Activated T-cell treated with anti-CD3 and anti-CD28 coated beads for 48 hours (primary cell): Measurements from ENCODE around the gene YPEL5.

Source experiments
- DNase-seq: peaks from one replicate; pipeline ENCODE4 v3.0.0-alpha.2; 2020; ENCODE audit warnings: low read depth

The YPEL5 gene

DNA sequence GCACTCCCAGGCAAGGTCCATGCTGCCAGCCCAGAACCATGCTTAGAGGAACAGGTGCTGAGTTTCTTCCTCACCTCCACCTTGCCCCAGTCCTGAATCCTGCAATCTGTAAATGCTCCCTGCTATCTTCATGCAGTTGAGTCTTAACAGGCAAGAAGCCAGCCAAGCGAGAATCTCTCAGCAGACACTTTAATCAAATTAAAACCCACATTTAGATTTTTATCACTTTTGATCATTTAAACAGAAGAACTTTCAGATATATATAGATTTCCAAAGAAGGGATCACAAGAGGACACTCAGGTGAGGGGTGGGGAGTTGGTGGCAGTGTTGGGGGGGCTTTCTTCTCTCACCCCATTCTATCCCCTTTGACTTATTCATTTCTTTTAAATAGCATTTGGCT, 58.6 kb downstream of the YPEL5 start:
- DNase-seq: no peak

DNA sequence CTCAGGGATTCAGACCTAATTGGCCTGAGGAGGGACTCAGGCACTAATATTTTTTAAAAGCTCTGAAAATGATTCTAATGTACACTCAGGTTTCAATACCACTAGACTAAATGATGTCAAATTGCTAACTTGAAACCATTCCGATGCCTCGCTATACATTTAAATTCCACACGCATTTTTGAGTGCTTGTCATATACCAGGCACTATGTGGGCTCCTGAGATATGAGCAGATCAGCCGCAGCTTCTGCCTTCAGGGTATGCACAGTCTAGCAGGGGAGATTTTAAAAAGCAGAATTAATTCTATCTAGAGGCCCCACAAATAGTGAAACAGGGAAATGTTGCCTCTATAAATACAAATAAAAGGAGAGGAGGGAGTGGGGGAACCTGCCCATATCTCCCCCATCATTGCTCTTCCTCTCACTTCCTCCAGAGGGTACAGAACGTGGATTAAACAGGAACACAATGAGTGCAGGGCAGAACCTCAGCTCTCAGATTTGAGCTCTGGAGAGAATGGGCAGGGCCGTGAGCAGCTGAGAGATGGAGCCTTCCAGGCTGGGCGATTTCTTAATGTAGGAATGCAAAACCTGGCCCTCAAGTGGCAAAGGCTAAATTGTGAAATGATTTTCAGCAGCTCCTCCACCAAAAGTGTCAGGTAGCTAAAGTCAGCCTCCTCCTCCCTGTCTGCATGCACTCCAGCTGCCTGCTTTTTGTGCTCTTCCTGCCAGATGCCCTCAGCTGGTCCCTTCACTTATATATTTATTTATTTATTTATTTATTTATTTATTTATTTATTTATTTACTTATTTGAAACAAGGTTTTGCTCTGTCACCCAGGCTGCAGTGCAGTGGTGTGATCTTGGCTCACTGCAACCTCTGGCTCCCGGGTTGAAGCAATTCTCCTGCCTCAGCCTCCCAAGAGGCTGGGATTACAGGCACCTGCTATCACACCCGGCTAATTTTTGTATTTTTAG, 59.9 kb downstream of the YPEL5 start:
- no peak for DNase-seq

DNA sequence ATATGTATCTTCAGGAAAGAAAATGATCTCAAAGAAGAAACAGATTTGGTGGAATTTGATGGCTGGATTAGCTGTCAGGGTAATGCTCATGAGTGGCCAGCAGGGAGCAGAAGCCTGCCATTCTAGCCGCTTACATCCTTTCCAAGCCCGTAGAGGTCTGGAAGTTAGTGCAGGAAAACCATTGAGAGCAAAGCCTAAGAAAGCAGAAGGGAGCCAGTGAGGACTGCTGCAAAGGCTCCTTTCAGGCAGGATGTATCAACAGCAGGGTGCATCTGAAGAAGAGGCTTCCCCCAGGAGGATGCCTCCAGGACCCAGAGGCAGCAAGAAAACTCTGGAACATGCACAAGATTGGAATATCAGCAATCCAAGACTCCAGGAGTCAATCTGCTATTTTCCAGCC, 61.6 kb downstream of the YPEL5 start:
- DNase-seq: no peak

DNA sequence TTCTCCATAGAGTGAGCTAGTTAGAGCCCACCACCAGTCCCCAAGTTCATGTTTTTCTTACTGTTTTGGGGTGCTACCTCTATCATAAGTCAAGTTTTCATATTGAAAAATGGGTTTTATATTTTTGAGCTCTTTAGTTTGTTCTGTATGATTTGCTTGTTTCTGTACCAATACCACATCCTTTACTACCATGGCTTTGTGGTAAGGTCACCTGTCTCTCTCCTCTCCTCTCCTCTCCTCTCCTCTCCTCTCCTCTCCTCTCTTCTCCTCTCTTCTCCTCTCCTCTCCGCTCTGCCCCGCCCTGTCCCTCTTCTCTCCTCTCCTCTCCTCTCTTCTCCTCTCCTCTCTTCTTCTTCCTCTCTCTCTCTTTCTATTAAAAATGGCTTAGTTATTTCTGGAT, 62.4 kb downstream of the YPEL5 start:
- no peak for DNase-seq
